ENCODE results near the gene ICA1.

Gene ICA1

GRCh38 chr7:8190119-8190895 is 71.7 kb downstream of the ICA1 start:
- Histone ChIP-seq H3K4me3 (ENCODE audit: low read depth in 1 of 2, low read length in 1 of 2) (no peak overlapping the region), H3K9me3 (no peaks in the 10 kb centered on the region), H3K36me3 (no peaks in the 10 kb centered on the region), H3K27ac (no peak overlapping the region), H3K27me3 (no peaks in the 10 kb centered on the region), H3K4me1 (ENCODE audit: control insufficient read depth in 1 of 2, insufficient read depth in 1 of 2, low read depth in 1 of 2, low read length in 1 of 2) (peaks cover 16 to 27% of the 10 kb centered on the region in 2 experiments)
- no peak for TF ChIP-seq CTCF (IDR thresholded peaks at IDR 0.05)

- Histone ChIP-seq H3K27me3 (no peaks in the 10 kb centered on the region), H3K9me3 (no peaks in the 10 kb centered on the region), H3K4me3 (ENCODE audit: low read depth in 1 of 2, low read length in 1 of 2) (no peak overlapping the region), H3K36me3 (no peaks in the 10 kb centered on the region), H3K4me1 (ENCODE audit: control insufficient read depth in 1 of 2, insufficient read depth in 1 of 2, low read depth in 1 of 2, low read length in 1 of 2) (peaks cover 18 to 29% of the 10 kb centered on the region in 2 experiments), H3K27ac (no peak overlapping the region)
- no peak for TF ChIP-seq CTCF (IDR thresholded peaks at IDR 0.05)
Measured at GRCh38 chr7:8189625-8190024, 72.3 kb downstream of the ICA1 start.

GRCh38 chr7:8185926-8186683 is 75.9 kb downstream of the ICA1 start:
- Histone ChIP-seq H3K9me3 (no peaks in the 10 kb centered on the region), H3K27me3 (no peaks in the 10 kb centered on the region), H3K4me3 (ENCODE audit: low read depth in 1 of 2, low read length in 1 of 2) (peak overlapping the region in 1 of 2 experiments; percentile 5), H3K36me3 (no peaks in the 10 kb centered on the region), H3K4me1 (ENCODE audit: control insufficient read depth in 1 of 2, insufficient read depth in 1 of 2, low read depth in 1 of 2, low read length in 1 of 2) (peaks cover 18 to 29% of the 10 kb centered on the region in 2 experiments), H3K27ac (peak overlapping the region; percentile 68)
- no peak for TF ChIP-seq CTCF (IDR thresholded peaks at IDR 0.05)

- Histone ChIP-seq H3K4me1 (ENCODE audit: control insufficient read depth in 1 of 2, insufficient read depth in 1 of 2, low read depth in 1 of 2, low read length in 1 of 2) (peaks cover 22 to 35% of the 10 kb centered on the region in 2 experiments), H3K27me3 (no peaks in the 10 kb centered on the region), H3K36me3 (no peaks in the 10 kb centered on the region), H3K27ac (no peak overlapping the region), H3K9me3 (no peaks in the 10 kb centered on the region), H3K4me3 (ENCODE audit: low read depth in 1 of 2, low read length in 1 of 2) (no peak overlapping the region)
- TF ChIP-seq CTCF (IDR thresholded peaks at IDR 0.05) = no peak
Measured at GRCh38 chr7:8184221-8184620, 77.7 kb downstream of the ICA1 start.

- Histone ChIP-seq H3K9me3 (no peaks in the 10 kb centered on the region), H3K27me3 (no peaks in the 10 kb centered on the region), H3K27ac (peak overlapping the region; percentile 4), H3K4me3 (ENCODE audit: low read depth in 1 of 2, low read length in 1 of 2) (no peak overlapping the region), H3K4me1 (ENCODE audit: control insufficient read depth in 1 of 2, insufficient read depth in 1 of 2, low read depth in 1 of 2, low read length in 1 of 2) (peaks cover 41 to 52% of the 10 kb centered on the region in 2 experiments), H3K36me3 (no peaks in the 10 kb centered on the region)
- TF ChIP-seq CTCF (IDR thresholded peaks at IDR 0.05) = no peak
Measured at GRCh38 chr7:8179486-8179885, 82.5 kb downstream of the ICA1 start.

Measured in neutrophil (primary cell).